Activated CD4-positive, alpha-beta T cell treated with anti-CD3 and anti-CD28 coated beads, Interleukin-2, amount 50 U/mL, for 1 hour (primary cell): ENCODE results near the gene ZDHHC7.
"Not testable (repeated sequence)": the region's sequence is repeated elsewhere in the genome, so short reads cannot be mapped to it uniquely, and the experiment has no call there.

Experiments used
- DNase-seq: peaks from one replicate; pipeline ENCODE4 v3.0.0-alpha.2; 2020

The ZDHHC7 gene

GRCh38 chr16:85042167-85042526 is 30.8 kb upstream of the ZDHHC7 start:
- DNase-seq: no peak

GRCh38 chr16:85041219-85042166 is 30.2 kb upstream of the ZDHHC7 start:
- no peak for DNase-seq

GRCh38 chr16:85040685-85041084 is 29.4 kb upstream of the ZDHHC7 start:
- DNase-seq: no peak

DNA sequence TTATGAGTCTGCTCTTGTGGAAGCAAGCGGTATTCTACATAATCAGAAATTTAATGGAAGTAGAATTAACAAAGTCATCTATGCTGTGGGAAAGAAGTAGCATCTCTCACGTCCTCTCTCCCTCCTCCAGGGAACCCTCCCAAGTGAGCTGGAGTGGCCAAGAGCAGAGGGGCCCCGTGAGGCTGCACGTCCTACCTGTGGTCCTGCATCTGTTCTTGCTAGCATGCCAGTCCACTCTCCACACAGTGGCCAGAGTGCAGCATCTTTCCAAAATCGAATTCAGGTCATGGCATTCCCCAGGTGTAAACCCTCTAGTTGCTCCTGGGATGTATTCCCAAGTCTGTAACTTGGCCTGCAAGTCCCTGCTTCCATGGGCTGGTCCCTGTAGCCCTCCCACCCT is 26.4 kb upstream of the ZDHHC7 start:
- DNase-seq: no peak

DNA sequence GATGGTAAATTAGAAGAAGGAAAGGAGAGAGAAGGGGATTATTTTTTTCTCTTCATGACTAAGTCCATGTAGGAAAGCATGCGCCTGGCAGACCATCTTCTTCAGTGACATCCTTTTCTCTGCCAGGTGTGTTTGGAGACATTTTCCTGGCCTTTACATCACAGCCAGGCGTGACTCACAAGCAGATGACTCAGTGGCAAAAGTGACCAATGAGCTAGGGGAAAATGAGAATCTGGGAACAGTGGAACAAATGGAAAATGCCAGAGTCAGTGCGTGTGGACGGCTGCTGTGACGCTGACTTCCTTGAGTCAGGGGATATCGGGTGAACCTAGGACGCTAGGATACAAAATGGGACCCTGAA is 25.7 kb upstream of the ZDHHC7 start:
- DNase-seq: no peak

DNA sequence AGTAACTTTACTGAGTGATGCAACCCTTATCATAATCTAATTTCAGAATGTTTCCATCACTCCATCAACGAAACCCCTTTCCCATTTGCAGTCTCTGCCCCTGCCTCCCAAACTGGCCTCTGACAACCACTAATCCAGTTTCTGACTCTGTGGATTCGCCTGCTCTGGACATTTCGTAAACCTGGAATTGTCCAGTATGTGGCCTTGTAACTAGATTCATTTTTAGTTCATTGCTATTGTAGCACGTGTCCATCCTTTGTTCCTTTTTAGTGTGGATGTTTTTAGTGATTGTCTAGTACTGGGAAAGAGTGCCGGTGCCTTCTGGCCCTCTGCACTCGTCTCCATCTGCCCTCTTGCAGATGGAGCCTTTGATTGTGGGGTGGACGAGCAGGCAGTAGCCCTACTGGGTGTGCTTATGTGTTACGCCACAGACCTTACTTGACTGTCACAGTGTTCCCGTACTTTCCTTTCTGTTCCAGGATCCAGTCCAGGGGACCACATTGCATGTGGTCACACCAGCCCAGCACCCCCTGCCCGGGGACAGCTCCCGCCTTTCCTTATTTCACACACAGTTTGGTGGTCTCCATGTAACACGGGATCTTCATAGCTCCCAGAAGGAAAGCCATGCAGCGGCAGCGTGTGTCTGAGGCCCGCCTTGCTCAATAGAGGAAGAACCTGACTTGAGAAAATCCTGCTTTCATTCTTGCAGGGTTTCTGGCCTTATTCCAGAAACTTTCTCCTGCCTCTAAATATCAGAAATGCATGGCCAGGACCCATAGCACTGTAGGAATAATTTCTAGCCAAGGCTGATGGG is 25.1 kb upstream of the ZDHHC7 start:
- no peak for DNase-seq

- DNase-seq: no peak
Measured at GRCh38 chr16:85034591-85035433, 23.5 kb upstream of the ZDHHC7 start.

DNA sequence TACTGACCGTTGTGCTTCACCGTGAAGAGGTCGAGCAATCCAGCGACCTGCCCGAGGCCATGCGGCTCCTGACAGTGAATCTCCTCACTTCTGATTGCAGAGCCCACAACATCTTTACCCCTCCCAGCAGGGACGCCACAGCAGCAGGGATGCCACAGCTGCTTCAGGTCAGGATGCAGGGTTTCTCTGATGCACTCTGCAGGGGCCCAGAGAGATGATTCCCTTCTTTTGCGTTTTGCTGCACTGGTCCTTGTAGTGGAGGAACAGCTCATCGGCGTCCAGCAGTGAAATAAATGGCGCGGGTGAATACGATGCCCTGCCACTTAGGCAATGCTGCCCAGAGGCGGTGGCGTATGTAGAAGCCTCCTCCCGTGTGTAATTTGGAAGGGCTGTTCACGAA is 21.8 kb upstream of the ZDHHC7 start:
- no peak for DNase-seq

DNA sequence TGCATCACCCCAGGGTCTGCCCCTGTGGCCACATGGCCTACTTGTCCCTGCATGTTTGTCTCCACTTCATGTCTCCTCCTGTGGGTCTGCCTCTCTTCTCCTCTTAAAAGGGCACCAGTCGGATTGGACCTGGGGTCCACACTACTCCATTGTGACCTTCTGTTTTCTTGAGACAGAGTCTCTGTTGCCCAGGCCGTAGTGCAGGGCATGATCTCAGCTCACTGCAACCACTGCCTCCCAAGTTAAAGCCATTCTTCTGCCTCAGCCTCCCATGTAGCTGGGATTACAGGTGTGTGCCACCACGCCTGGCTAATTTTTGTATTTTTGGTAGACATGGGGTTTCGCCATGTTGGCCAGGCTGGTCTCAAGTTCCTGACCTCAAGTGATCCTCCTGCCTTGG is 20.9 kb upstream of the ZDHHC7 start:
- not testable (repeated sequence) for DNase-seq

- DNase-seq: no peak
Measured at GRCh38 chr16:85031451-85031850, 20.1 kb upstream of the ZDHHC7 start.

DNA sequence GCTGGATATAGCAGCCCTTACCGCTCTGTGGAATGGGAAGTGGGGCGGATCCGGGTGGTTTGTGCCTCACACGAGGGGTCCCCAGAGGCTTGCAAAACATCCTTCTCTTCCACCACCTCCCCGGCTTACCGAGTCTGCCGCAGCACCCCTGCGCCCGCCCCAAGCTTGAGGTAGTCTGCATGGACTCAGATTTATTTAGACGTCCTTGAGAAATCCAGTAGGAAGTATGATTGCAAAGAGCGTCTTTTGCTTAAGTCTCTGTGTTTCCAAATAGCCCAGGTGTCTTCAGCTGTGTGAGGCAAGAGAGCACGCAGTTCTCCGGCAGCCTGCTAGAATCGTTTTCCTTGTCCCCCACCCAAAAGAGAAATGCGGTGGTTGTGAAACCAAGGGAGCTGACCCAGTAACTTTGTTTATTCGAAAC is 18.7 kb upstream of the ZDHHC7 start:
- no peak for DNase-seq

- DNase-seq: peak; percentile 52
Measured at GRCh38 chr16:85029408-85029784, 18.1 kb upstream of the ZDHHC7 start.

- peak; percentile 71 for DNase-seq
Measured at GRCh38 chr16:85028685-85029407, 17.5 kb upstream of the ZDHHC7 start.

GRCh38 chr16:85027958-85028684 is 16.8 kb upstream of the ZDHHC7 start:
- DNase-seq: peak; percentile 11

- DNase-seq: peak; percentile 95
Measured at GRCh38 chr16:85027349-85027957, 16.1 kb upstream of the ZDHHC7 start, which contains the start of gene KIAA0513. TSS of gene KIAA0513 (plus strand) at chr16:85027795. CDS start at chr16:85067072, 39,277 bp downstream.

- DNase-seq: no peak
Measured at GRCh38 chr16:85026703-85027102, 15.4 kb upstream of the ZDHHC7 start.

DNA sequence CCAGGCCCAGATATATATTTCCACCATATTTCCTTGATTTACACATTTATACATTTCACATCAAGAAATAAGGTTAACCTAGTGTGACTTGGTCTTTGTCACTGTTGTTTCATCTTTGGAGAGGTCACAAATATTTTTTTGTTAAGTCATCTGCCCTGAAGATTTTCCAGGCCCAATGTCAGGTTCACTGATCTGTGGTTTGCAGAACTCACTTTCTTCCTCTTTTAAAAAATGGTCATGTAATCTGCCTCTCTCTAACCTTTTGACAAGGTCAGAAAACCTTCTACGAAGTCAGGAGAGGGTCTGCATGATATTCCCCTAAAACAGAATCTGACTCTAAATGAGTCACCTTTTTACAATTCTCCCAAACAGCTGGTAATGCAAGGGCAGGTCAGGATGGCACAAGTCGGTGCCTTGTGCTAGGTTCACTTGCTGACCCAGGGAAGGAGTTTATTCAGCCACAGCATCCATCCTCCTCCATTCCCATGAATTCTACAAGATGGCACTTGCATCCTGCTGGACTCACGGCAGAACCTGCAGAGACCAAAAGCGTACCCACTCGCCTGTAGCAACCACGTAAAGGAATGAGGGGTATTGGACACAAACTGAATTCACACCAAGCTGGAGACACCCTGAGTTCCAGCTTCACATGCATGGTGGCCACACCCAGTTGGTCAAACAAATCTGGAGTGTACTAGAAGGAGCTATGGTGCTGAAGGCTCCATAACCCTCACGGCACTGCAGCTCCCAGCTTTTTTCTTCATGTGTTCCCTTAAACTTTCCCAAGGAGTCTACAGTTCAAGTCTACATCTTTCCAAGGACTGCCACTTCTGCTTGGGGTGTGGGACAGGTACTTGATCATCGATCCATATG is 14.7 kb upstream of the ZDHHC7 start:
- no peak for DNase-seq

GRCh38 chr16:85019659-85020245 is 8.4 kb upstream of the ZDHHC7 start:
- no peak for DNase-seq

DNA sequence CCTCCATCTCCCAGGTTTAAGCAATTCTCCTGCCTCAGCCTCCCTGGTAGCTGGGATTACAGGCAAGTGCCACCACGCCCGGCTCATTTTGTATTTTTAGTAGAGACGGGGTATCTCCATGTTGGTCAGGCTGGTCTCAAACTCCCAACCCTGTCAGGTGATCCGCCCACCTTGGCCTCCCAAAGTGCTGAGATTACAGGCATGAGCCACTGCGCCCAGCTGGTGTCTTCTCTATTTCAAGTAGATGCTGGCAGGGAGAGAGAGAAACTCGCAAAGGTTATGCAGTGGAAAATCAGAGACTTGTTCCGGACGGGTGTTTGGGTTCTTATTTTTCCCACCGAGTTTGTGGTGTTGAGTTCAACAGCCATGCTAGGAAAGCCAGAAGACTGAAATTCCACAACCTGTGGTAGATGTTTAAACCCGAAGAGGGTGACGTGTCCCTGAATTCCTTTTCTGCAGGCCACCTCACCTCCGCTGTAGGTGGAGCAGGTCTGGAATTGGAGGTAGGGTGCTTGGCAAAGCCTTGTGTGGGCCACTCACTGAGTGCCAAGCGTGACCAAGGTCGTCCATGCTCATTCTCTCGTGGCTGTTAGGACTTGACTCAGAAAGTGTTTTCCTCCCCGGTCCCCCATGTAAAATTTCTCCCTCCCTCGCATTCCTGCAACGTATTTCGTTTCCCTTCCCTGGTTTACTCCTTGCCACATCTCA is 7.3 kb upstream of the ZDHHC7 start:
- no peak for DNase-seq
